Esophagus muscularis mucosa (tissue), 4 donors: ENCODE results near the gene SRSF4. TPM values are rescaled to one million over a fixed set of nuclear protein-coding genes. Genes with fewer than 3 reads are reported as not detected.
A peak's percentile ranks its signal among the peaks of the same experiment; 100 is the strongest.

Experiments
- DNase-seq: peaks from one replicate; pipeline ENCODE4 v3.0.0-alpha.2; 2017; ENCODE audit errors: extremely low spot score
- H3K27ac ChIP-seq, 4 donors: fragments of 200-600 bp; sonication (generic); replicated peaks in 1 of 4; 1 replicate in 3 of 4; 2 replicates in 1 of 4; pipeline ENCODE4 v1.5.1; 2016 to 2019; ENCODE audit warnings: mild to moderate bottlenecking in 1 of 4
- H3K27me3 ChIP-seq, 4 donors: fragments of 200-600 bp; sonication (generic); one replicate each; pipeline versions ENCODE4 v1.5.1 to v1.6.0; 2016 to 2019
- H3K36me3 ChIP-seq, 4 donors: fragments of 200-600 bp; sonication (generic); one replicate each; pipeline ENCODE4 v1.5.1; 2016 to 2019
- H3K4me1 ChIP-seq, 4 donors: fragments of 200-600 bp; sonication (generic); one replicate each; pipeline ENCODE4 v1.5.1; 2016 to 2019
- H3K4me3 ChIP-seq, 4 donors: fragments of 200-600 bp; sonication (generic); 1 replicate in 2 of 4; 2 replicates in 2 of 4; pipeline ENCODE4 v1.5.1; 2016 to 2019; ENCODE audit warnings: mild to moderate bottlenecking in 4 of 4, moderate library complexity in 1 of 4
- H3K9me3 ChIP-seq, 4 donors: fragments of 200-600 bp; sonication (generic); 1 replicate in 3 of 4; 2 replicates in 1 of 4; pipeline ENCODE4 v1.5.1; 2016 to 2019
- CTCF ChIP-seq, 3 experiments: fragments of 200-600 bp in 2 of 3; fragments of 450-650 bp in 1 of 3; sonication (generic) in 2 of 3; IDR thresholded peaks; one replicate each; pipeline ENCODE4 v1.5.1; 2017 to 2019; ENCODE audit warnings: antibody characterized with exemption in 3 of 3, mild to moderate bottlenecking in 2 of 3, moderate library complexity in 1 of 3
- EP300 ChIP-seq: sonication (generic); formaldehyde crosslinking; IDR thresholded peaks from one replicate; pipeline ENCODE4 v1.6.1; 2017; ENCODE audit warnings: antibody characterized with exemption
- POLR2A ChIP-seq: fragments of 450-650 bp; IDR thresholded peaks from one replicate; pipeline ENCODE4 v1.6.1; 2017; ENCODE audit warnings: antibody characterized with exemption, moderate library complexity, mild to moderate bottlenecking, low read depth
- POLR2AphosphoS5 ChIP-seq, 2 donors: sonication (generic); formaldehyde crosslinking; IDR thresholded peaks; one replicate each; pipeline ENCODE4 v1.6.1; 2017; ENCODE audit warnings: antibody characterized with exemption in 2 of 2
- WGBS: methylation state at CpG from one replicate; pipeline ENCODE4 v1.1.5; 2018; 5-methylcytosine and 5-hydroxymethylcytosine counted together
- intact Hi-C: fragments of 100-400 bp; cut with DNase I; formaldehyde crosslinking; loops from one replicate; pipeline ENCODE4 v1.15.1; 2023
- total RNA-seq, 4 donors: library from RNA; depleted of rRNA; stranded (reverse); fragments of >200 nt; gene quantifications; one replicate each; pipeline versions ENCODE4 v1.1.0 to v1.2.1, GENCODE V29; 2016

The SRSF4 gene
- total RNA-seq, 4 donors from 2014 or later: 90.3 to 113 (median 98.3) TPM

DNA sequence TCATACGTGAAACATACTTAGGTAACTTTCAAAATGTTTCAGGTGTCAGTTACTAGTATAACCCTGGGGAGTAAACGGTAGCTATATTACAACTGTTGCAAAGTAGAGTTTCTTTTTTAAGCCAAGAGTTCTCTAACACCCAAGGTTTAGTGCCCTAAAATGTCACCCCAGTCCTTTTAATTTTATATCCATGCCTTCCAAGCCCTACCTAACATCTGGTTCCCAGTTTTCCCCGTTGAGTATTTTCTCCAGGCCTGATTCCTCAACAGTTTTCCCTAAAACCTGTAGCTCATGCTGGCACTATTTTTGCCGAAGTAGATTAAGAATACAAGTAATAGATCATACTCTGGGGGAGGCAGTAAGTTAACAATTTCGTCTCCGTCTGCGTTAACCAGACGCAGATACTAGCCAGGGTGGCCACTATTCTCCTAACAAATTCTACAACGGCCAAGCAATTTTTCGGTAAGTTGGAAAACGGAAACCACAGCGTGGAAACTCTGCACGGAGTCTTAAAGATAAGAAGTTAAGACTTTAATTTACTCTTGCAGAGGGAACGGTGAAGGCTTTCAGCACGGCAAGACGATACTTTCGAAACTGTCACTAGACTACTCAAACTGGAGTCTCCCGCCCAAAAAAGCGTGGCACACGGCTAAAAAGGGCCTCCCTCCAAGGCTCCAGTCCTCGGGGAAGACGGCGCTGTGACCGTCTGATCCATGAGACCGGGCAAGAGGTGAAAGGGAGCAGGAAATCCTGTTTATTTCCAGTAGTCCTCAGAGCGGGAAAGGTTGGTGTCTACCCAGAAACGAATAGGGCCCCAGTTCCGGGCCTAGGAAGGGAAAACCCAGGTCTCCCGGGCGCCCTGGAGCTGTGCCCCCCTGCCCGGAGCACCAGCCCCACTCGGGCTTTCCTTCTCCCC, 945 bp downstream of the SRSF4 start:
- H3K4me1 ChIP-seq: peaks cover 52 to 60% (median 58%) of the 10 kb centered on the region in 4 donors
- no peaks in the 10 kb centered on the region for H3K27me3 ChIP-seq
- TF ChIP-seq POLR2AphosphoS5 (IDR thresholded peaks at IDR 0.05): no peak
- TF ChIP-seq POLR2A: no peak
- no peak for TF ChIP-seq CTCF (IDR thresholded peaks at IDR 0.05)
- no peak for TF ChIP-seq EP300
- H3K36me3 ChIP-seq: peaks cover 0 to 6% (median 0%) of the 10 kb centered on the region in 4 donors
- no peaks in the 10 kb centered on the region for H3K9me3 ChIP-seq
- 0% methylated on average over 25 of the region's 32 CpGs for WGBS
- H3K4me3 ChIP-seq: peak overlapping the region; percentile 73 to 98 (median 88)
- H3K27ac ChIP-seq: peak overlapping the region; percentile 98 to 100 (median 99)
- DNase-seq: no peak
- intact Hi-C loops: loop anchor here (2.0 to 10.0 kb wide), 2 partner anchors 58 to 536 kb away; partner anchors contain the start of genes RNU11, TAF12 and TMEM200B

DNA sequence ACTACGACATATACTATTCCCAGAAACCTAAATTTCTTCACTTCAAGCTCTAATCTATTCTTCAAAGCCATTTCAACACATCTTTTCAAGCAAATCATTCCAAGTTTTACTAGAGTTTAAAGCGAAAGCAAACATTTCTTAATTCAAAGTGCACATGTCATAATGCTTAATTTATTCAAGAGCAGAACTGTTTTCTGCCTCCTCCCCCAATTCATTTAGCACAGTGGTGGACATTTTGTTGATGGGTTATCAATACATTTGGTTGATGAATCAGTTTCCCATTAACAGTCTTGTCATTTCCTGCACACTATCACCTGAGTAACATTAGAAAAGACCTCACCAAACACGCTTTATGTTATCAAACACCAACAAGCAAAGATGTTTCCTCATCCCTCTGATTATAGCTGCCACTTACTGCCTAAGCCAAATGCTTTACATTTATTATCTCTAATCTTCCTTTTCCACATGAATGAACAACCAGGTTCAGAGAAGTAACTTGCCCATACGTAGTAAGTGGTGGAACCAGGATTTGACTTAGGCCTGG, 2.0 kb downstream of the SRSF4 start:
- WGBS: 17% methylated on average over 4 of the region's 4 CpGs

DNA sequence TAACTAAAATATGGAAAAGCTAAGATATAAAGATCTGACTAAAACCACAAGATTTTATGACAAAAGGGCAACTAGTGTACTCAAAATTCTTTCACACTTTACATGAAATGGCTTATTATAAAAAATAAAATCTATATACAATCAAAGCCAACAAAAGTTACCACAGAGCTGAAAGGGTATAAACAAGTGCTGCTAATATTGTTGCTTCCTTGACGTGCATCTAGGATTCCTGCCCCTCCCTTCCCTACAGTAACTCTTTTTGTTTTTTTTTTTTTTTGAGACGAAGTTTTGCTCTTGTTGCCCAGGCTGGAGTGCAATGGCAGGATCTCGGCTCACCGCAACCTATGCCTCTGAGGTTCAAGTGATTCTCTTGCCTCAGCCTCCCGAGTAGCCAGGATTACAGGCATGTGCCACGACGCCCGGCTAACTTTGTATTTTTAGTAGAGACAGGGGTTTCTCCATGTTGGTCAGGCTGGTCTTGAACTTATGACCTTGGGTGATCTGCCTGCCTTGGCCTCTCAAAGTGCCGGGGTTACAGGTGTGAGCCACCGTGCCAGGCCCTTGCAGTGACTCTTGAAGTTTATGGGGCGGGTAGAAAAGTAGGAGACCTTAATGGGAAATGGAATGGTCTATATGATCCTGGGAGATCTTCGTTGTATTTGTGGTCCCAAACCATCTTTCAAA, 4.5 kb downstream of the SRSF4 start:
- 72% methylated on average over 12 of the region's 12 CpGs for WGBS
- H3K27ac ChIP-seq: peak overlapping the region; percentile 46 to 100 (median 69)
- no peak overlapping the region for H3K4me3 ChIP-seq
- H3K9me3 ChIP-seq: no peaks in the 10 kb centered on the region
- intact Hi-C loops: no loop called here
- peaks cover 56 to 74% (median 61%) of the 10 kb centered on the region in 4 donors for H3K4me1 ChIP-seq
- H3K36me3 ChIP-seq: peaks cover 0 to 6% (median 2%) of the 10 kb centered on the region in 4 donors
- no peak for DNase-seq
- no peaks in the 10 kb centered on the region for H3K27me3 ChIP-seq
- TF ChIP-seq POLR2AphosphoS5 (IDR thresholded peaks at IDR 0.05) (no peak), POLR2A (no peak), EP300 (no peak), CTCF (IDR thresholded peaks at IDR 0.05) (no peak)

More for the DNA sequence above, 2.0 kb downstream of the SRSF4 start:
- Histone ChIP-seq H3K4me1 (peaks cover 53 to 63% (median 59%) of the 10 kb centered on the region in 4 donors), H3K4me3 (peak overlapping the region; percentile 73 to 98 (median 88)), H3K27ac (peak overlapping the region; percentile 2 to 100 (median 99)), H3K9me3 (no peaks in the 10 kb centered on the region), H3K36me3 (peaks cover 0 to 6% (median 0%) of the 10 kb centered on the region in 4 donors), H3K27me3 (no peaks in the 10 kb centered on the region)
- intact Hi-C loops: loop anchor here (2.0 to 10.0 kb wide), 2 partner anchors 57 to 535 kb away; partner anchors contain the start of genes RNU11, TAF12 and TMEM200B
- no peak for DNase-seq
- no peak for TF ChIP-seq EP300
- TF ChIP-seq POLR2A: no peak
- no peak for TF ChIP-seq CTCF (IDR thresholded peaks at IDR 0.05)
- no peak for TF ChIP-seq POLR2AphosphoS5 (IDR thresholded peaks at IDR 0.05)

GRCh38 chr1:29176576-29176975, 5.1 kb downstream of the SRSF4 start:
- H3K27ac ChIP-seq: peak overlapping the region; percentile 46 to 100 (median 69)
- intact Hi-C loops: no loop called here
- 39% methylated on average over 4 of the region's 4 CpGs for WGBS

More at GRCh38 chr1:29176576-29176975, 5.1 kb downstream of the SRSF4 start:
- H3K9me3 ChIP-seq: no peaks in the 10 kb centered on the region
- H3K4me1 ChIP-seq: peaks cover 59 to 80% (median 66%) of the 10 kb centered on the region in 4 donors
- no peak for DNase-seq
- TF ChIP-seq EP300 (no peak), POLR2A (no peak), POLR2AphosphoS5 (IDR thresholded peaks at IDR 0.05) (no peak), CTCF (IDR thresholded peaks at IDR 0.05) (no peak)
- no peaks in the 10 kb centered on the region for H3K27me3 ChIP-seq
- peaks cover 0 to 6% (median 3%) of the 10 kb centered on the region in 4 donors for H3K36me3 ChIP-seq
- H3K4me3 ChIP-seq: no peak overlapping the region
